Measurements from ENCODE around the gene ANO10.
"Not testable (repeated sequence)": the region's sequence is repeated elsewhere in the genome, so short reads cannot be mapped to it uniquely, and the experiment has no call there.

Gene ANO10

GRCh38 chr3:43518515-43518914 lies 103.3 kb downstream of the ANO10 start:
- not testable (repeated sequence) for DNase-seq (ENCODE audit: low spot score)

GRCh38 chr3:43515970-43516635 lies 105.7 kb downstream of the ANO10 start:
- no peak for DNase-seq (ENCODE audit: low spot score)

GRCh38 chr3:43515208-43515917 lies 106.4 kb downstream of the ANO10 start:
- DNase-seq (ENCODE audit: low spot score), result no peak

DNA sequence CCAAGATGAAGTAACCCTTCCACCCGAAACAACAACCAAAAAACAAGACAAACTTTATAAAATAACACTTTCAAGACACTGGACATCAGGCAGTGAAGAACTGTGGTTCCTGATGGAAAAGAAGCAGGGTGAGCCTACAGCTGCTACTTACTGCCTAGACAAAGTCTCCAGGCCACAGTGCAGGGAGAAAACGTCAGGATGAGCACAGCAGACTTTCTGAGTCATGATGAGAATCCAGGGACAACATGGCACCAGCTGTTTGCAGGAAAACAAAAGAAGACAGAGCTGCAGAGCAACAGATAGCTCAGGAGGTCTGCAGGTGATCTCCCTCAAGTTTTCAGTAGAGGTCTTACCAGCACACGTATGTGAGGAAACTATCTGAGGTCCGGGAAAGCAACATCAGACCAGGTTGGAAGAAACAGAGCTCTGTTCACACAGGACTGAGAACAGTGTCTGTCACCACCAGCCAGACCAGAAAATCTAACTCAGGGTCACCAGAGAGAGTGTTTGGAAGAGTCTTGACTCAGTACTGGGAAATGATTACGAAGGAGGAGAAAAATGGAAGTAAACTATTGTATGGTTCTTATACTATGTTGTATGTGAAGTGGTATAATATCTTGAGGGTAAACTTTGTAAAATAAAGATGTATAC lies 108.9 kb downstream of the ANO10 start:
- DNase-seq (ENCODE audit: low spot score), result peak; percentile 31

- no peak for DNase-seq (ENCODE audit: low spot score)
Observed at GRCh38 chr3:43506644-43507043, 115.2 kb downstream of the ANO10 start.

GRCh38 chr3:43505351-43505750 lies 116.5 kb downstream of the ANO10 start:
- DNase-seq (ENCODE audit: low spot score), result peak; percentile 64

DNA sequence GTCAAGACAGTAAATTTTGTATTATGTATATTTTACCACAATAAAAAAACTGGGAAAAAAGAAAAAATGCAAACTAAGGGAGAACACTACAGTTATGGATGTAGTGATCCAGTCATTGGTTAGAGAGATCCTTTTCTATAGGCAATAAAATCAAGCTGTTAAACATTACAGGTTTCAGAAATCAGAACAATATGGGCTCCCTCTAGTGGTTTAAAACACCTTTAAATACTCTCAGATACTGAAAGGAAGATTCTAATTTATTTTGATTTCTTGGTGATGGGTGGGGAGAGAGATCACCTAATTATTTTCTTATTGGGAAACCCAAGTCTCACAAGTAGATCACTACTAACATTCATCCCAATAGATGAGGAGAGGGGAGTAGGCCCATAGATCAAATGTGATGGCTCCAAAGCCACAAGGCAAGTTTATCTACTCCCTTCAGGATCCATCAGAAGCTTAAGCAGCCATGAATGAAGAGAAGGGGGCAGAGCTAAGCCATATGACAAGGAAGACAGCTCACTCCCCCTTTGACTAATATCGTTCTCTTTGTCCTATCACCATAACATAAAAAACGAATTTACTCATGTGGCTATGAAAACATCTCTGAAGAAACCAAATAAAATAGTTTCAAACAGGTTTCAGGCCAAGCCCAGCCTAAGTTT lies 118.6 kb downstream of the ANO10 start:
- DNase-seq (ENCODE audit: low spot score), result peak; percentile 57

GRCh38 chr3:43499256-43499655 lies 122.6 kb downstream of the ANO10 start:
- no peak for DNase-seq (ENCODE audit: low spot score)

DNA sequence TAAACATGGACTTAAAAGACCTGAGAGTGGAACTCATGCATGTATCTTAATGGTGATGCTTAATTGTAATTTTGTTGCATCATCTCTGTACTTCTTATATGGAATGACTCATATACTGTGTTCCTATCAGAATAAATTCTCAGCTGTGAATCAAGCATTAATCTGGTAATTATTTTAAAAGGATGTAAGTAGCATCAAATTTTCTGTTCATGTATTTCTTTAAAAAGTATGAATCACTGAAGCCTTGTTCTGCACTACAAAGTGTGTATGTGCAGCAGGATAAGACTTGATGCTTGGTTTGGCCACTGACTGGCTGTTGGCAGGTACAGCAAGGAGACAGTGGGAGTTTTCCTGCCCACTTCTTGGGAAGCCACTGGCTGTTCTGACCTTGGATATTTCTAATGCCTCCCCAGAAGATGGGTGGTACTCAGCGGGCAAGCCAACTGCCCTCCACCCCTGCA lies 123.9 kb downstream of the ANO10 start:
- peak; percentile 46 for DNase-seq (ENCODE audit: low spot score)

- no peak for DNase-seq (ENCODE audit: low spot score)
Observed at GRCh38 chr3:43497422-43497821, 124.4 kb downstream of the ANO10 start.

DNA sequence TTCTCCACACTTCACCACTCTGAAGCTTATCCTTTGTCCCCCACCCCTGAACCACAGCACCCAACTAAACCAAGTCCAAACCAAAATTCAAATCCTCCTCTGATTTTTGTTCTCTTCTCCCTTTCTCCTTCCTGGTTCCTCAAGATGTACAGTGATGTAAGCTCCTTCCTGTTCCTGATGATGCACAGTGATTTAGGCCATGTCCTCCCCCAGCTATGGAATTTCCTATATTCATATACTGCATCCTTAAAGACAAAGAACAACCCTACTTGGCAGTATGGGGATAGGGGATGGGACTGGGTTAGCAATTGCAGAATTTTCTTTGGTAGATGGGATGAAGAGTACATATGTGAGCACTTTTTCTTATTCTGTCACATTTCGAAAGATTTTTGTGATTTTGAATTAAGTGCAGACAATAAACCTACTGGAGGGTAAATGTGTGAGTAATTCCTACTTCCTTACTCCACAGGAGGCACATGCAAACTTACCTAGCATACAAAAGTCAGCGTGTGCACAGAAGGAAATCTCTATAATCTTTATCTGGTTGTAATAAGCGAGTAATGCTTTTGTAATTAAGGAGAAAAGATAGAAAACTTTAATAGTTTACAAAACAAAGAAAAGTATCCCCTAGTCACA lies 125.0 kb downstream of the ANO10 start:
- DNase-seq (ENCODE audit: low spot score), result no peak

GRCh38 chr3:43492932-43493331 lies 128.9 kb downstream of the ANO10 start:
- not testable (repeated sequence) for DNase-seq (ENCODE audit: low spot score)

DNA sequence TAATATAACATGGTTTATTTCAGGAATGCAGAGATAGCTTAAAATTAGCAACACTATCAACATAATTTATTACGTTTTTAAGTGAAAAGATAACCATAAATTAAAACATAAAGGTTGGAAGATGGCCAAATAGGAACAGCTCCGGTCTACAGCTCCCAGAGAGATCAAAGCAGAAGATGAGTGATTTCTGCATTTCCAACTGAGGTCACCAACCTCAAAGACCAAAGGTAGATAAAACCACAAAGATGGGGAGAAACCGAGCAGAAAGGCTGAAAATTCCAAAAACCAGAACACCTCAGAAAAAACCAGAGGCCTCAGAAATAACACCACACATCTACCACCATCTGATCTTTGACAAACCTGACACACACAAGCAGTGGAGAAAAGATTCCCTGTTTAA lies 130.0 kb downstream of the ANO10 start:
- DNase-seq (ENCODE audit: low spot score), result not testable (repeated sequence)

DNA sequence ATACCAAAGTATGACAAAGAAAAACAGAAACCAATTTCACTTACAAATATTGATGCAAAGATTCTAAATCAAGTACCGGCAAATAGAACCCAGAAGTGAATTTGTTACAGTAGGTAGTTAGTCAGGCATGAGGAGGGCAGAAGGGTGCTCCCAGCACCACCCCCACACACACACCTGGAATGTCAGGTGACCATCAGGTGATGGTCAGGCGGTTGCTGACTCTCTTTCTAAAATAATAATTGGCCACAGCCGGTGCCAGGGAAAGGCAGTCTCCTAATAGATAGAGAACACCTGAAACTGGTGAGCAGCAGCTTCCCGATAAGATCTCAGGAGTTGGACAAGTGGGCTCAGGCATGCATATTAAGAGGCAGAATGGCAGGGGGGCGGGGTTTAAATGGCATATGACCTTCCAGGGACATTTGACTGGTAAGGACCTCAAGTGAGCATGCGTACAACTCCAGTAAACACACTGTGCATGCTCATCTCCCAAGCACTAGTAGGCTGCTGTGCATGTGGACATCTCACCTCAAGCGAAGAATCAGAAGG lies 131.1 kb downstream of the ANO10 start:
- DNase-seq (ENCODE audit: low spot score), result no peak

DNA sequence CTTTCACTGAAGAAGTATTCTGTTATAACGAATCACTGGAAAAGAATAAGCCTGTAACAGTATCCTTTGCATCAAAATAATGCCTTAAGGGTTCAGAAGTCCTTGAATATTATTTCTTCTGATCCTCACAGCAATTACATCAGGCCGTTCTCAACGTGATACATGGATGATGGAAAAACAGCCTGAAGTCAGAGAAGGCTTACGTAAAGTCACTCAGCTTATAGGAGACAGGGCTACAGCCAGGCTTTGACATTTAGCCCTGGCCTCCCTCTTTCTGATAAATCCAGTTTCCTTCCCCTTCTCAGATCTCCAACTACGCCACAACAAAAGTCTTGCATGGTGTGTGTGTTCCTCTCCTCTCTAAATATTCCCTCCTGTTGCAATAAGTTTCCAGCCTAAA lies 131.9 kb downstream of the ANO10 start:
- DNase-seq (ENCODE audit: low spot score), result no peak

- no peak for DNase-seq (ENCODE audit: low spot score)
Observed at GRCh38 chr3:43485931-43486330, 135.9 kb downstream of the ANO10 start.

GRCh38 chr3:43484926-43485488 lies 136.8 kb downstream of the ANO10 start:
- DNase-seq (ENCODE audit: low spot score), result no peak

DNA sequence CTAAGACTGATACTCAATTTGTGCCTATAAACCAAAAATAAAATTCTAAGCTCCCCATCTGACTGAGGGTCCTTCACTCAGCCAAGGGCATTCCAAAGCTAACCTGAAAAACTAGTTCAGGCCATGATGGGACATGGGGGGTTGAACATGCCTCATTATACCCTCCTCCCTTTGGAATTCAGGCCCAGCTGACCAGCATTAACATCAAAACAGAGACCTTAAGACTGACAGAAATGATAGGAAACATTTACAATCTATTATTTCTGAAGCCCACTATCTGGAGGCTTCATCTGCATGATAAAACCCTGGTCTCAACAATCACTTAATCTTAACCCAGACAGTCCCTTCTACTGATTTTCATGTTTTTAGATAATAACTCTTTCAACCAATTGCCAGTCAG lies 140.4 kb downstream of the ANO10 start:
- no peak for DNase-seq (ENCODE audit: low spot score)

- not testable (repeated sequence) for DNase-seq (ENCODE audit: low spot score)
Observed at GRCh38 chr3:43478839-43479238, 143.0 kb downstream of the ANO10 start.

GRCh38 chr3:43478118-43478785 lies 143.6 kb downstream of the ANO10 start:
- DNase-seq (ENCODE audit: low spot score), result peak; percentile 17

DNA sequence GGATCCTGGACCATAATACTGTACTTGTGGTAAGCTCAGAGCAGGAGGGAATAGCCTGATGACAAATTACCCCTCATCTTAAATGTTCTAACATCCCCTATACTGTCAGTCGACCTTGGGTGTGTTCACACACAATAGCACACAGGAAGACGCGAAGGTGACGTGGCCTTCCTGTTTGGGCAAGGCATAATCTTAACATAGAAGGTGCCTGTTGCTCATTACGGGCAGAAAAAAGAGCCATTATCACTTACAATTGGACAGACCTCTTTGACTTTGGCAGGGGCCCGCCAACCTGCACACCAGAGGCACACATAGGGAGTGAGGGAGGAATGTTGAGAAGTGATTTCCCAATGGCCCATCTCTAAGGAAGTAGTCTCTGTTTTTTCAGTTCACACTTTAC lies 144.2 kb downstream of the ANO10 start:
- no peak for DNase-seq (ENCODE audit: low spot score)

Measured in RKO (cell line).